PC-9 (cell line): ENCODE results near the gene ZBTB7C. TPM values are rescaled to one million over a fixed set of nuclear protein-coding genes. Genes with fewer than 3 reads are reported as not detected.
A peak's percentile ranks its signal among the peaks of the same experiment; 100 is the strongest.

Experiments
- BruUV-seq: library from RNA; stranded (reverse); fragments of 400-500 nt; replicated peaks from 2 replicates; lab custom pipeline; 2021; lab: Mats Ljungman, UMichigan
- CTCF ChIA-PET: fragments of 300-600 bp; sonication (Branson Sonifier 250); formaldehyde crosslinking; loops from one replicate; lab custom pipeline; 2022; ENCODE audit warnings: antibody characterized with exemption; lab: Charles Lee
- POLR2A ChIA-PET: fragments of 300-600 bp; sonication (Branson Sonifier 250); formaldehyde crosslinking; loops from one replicate; lab custom pipeline; 2022; ENCODE audit warnings: antibody characterized with exemption; ENCODE audit not compliant: unreplicated experiment; lab: Charles Lee
- DNase-seq, 2 experiments: peaks; one replicate each; pipeline versions ENCODE4 v3.0.0 to v3.0.0-alpha.2; 2015 to 2022; ENCODE audit warnings: mixed read lengths in 1 of 2
- H2AFZ ChIP-seq: fragments of 200-600 bp; sonication (generic); 2 replicates; pipeline ENCODE4 v1.8.1; 2017; ENCODE audit warnings: antibody characterized with exemption
- H3F3A ChIP-seq: fragments of 200-600 bp; sonication (generic); 2 replicates; pipeline ENCODE4 v1.8.1; 2017; ENCODE audit warnings: antibody characterized with exemption, mild to moderate bottlenecking, low read depth; ENCODE audit not compliant: insufficient read depth
- H3K27ac ChIP-seq: fragments of 200-600 bp; sonication (generic); 2 replicates; pipeline ENCODE4 v1.6.1; 2016; ENCODE audit warnings: mixed run types
- H3K27me3 ChIP-seq: fragments of 200-600 bp; sonication (generic); 2 replicates; pipeline ENCODE4 v1.6.1; 2016; ENCODE audit warnings: low read depth, mixed run types; ENCODE audit not compliant: insufficient read depth
- H3K36me3 ChIP-seq: fragments of 200-600 bp; sonication (generic); 2 replicates; pipeline ENCODE4 v1.6.1; 2016; ENCODE audit warnings: low read depth, mixed run types
- H3K4me1 ChIP-seq: fragments of 200-600 bp; sonication (generic); replicated peaks from 2 replicates; pipeline ENCODE4 v1.6.1; 2016; ENCODE audit warnings: mixed run types; ENCODE audit not compliant: insufficient read depth
- H3K4me2 ChIP-seq: fragments of 200-600 bp; sonication (generic); 2 replicates; pipeline ENCODE4 v1.6.1; 2017; ENCODE audit warnings: mixed run types
- H3K4me3 ChIP-seq: fragments of 200-600 bp; sonication (generic); 2 replicates; pipeline ENCODE4 v1.6.1; 2016; ENCODE audit warnings: mixed run types
- H3K79me2 ChIP-seq: fragments of 200-600 bp; sonication (generic); 2 replicates; pipeline ENCODE4 v1.6.1; 2017; ENCODE audit warnings: low read depth, mixed run types
- H3K9me2 ChIP-seq: fragments of 200-600 bp; sonication (generic); 2 replicates; pipeline ENCODE4 v1.8.1; 2017; ENCODE audit warnings: mild to moderate bottlenecking; ENCODE audit not compliant: insufficient read depth
- H3K9me3 ChIP-seq: fragments of 200-600 bp; sonication (generic); 2 replicates; pipeline ENCODE4 v1.8.1; 2016; ENCODE audit warnings: low read depth; ENCODE audit not compliant: insufficient read depth
- H4K20me1 ChIP-seq: fragments of 200-600 bp; sonication (generic); 2 replicates; pipeline ENCODE4 v1.8.1; 2017; ENCODE audit not compliant: insufficient read depth
- CTCF ChIP-seq: fragments of 200-600 bp; sonication (generic); conservative IDR thresholded peaks from 2 replicates; pipeline ENCODE4 v1.6.1; 2017; ENCODE audit warnings: mixed run types, antibody characterized with exemption, mild to moderate bottlenecking, moderate library complexity
- EZH2 ChIP-seq: fragments of 200-600 bp; sonication (generic); IDR thresholded peaks from 2 replicates; pipeline ENCODE4 v1.8.0; 2017; ENCODE audit warnings: antibody characterized with exemption, low read depth
- intact Hi-C: fragments of 100-400 bp; cut with micrococcal nuclease; formaldehyde crosslinking; loops from one replicate; pipeline ENCODE4 v1.10.0; 2022; ENCODE audit not compliant: unreplicated experiment
- total RNA-seq: library from RNA; stranded (reverse); gene quantifications from 2 replicates; pipeline ENCODE4 v1.2.3, GENCODE V29; 2021

ZBTB7C gene
- total RNA-seq, 1 experiment from 2014 or later, result not detected

GRCh38 chr18:48138660-48139430 is 270.3 kb downstream of the ZBTB7C start:
- Histone ChIP-seq H3K27ac (no peak overlapping the region), H3F3A (peaks cover 10% of the 10 kb centered on the region; the same call in 1 of the 2 replicates), H3K27me3 (no peaks in the 10 kb centered on the region; the same call in 1 of the 2 replicates), H3K4me1 (peaks cover 59% of the 10 kb centered on the region), H3K9me3 (no peaks in the 10 kb centered on the region), H3K9me2 (no peaks in the 10 kb centered on the region), H3K4me3 (no peak overlapping the region), H3K4me2 (peak overlapping the region; percentile 37), H2AFZ (no peak overlapping the region), H4K20me1 (no peaks in the 10 kb centered on the region), H3K36me3 (no peaks in the 10 kb centered on the region), H3K79me2 (no peaks in the 10 kb centered on the region)
- CTCF ChIA-PET, result no interaction called here
- TF ChIP-seq EZH2 (no peak), CTCF (no peak)
- POLR2A ChIA-PET, result no interaction called here
- no TSS peak for BruUV-seq
- DNase-seq, result no peak
- intact Hi-C loops, result no loop called here

GRCh38 chr18:48138210-48138609 is 271.0 kb downstream of the ZBTB7C start:
- H3K4me2 ChIP-seq, result no peak overlapping the region
- BruUV-seq, result no TSS peak
- no peak overlapping the region for H3K4me3 ChIP-seq
- H3F3A ChIP-seq, result peaks cover 14% of the 10 kb centered on the region
- no peaks in the 10 kb centered on the region; the same call in 1 of the 2 replicates for H3K27me3 ChIP-seq
- no peak overlapping the region for H2AFZ ChIP-seq
- no peaks in the 10 kb centered on the region for H3K79me2 ChIP-seq
- ChIA-PET POLR2A (no interaction called here), CTCF (no interaction called here)
- DNase-seq, result no peak
- H4K20me1 ChIP-seq, result no peaks in the 10 kb centered on the region
- no peaks in the 10 kb centered on the region for H3K9me2 ChIP-seq
- intact Hi-C loops, result no loop called here
- H3K36me3 ChIP-seq, result no peaks in the 10 kb centered on the region
- H3K27ac ChIP-seq, result no peak overlapping the region
- H3K4me1 ChIP-seq, result peaks cover 59% of the 10 kb centered on the region
- H3K9me3 ChIP-seq, result no peaks in the 10 kb centered on the region
- TF ChIP-seq CTCF (no peak), EZH2 (no peak)

DNA sequence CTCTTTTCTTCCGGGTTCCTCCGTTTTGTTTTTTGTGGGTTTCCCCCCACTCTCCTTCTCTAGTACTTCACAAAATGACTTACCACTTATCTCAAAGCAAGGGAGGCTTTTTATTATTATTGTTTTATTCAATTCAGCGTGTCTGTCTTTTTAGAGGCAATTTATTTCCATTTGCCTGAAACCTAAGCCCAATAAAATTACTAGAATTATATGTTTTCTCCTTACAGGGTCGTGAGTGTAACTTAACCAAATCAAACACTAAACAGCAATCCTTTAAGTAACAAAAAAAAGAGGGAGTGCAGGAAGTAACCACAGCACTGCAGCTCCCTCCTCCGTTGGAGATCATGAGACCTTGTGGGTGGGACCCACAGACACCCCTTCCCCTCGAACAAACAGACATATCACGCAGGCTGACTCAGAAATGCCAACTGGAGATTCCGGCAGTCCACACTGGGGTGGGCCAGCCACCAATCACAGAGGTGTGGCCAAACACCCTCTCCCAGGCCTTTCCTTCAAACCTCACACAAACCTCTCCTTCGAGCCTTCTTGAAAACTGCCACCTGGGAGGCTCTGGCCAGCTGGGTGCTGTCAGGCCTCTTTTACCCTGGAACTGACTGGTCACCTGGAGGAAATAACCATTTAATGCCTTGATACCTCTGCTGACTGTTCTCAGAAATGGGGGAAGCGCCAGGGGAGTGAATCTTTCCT is 271.7 kb downstream of the ZBTB7C start:
- ChIA-PET POLR2A (no interaction called here), CTCF (no interaction called here)
- no peaks in the 10 kb centered on the region for H3K36me3 ChIP-seq
- H3K9me2 ChIP-seq, result no peaks in the 10 kb centered on the region
- H3K4me2 ChIP-seq, result no peak overlapping the region
- no peak overlapping the region for H2AFZ ChIP-seq
- no TSS peak for BruUV-seq
- peaks cover 59% of the 10 kb centered on the region for H3K4me1 ChIP-seq
- H3F3A ChIP-seq, result peaks cover 21% of the 10 kb centered on the region
- no peak overlapping the region for H3K27ac ChIP-seq
- DNase-seq, result no peak
- H3K9me3 ChIP-seq, result no peaks in the 10 kb centered on the region
- no peaks in the 10 kb centered on the region; the same call in 1 of the 2 replicates for H3K27me3 ChIP-seq
- H4K20me1 ChIP-seq, result no peaks in the 10 kb centered on the region
- no peaks in the 10 kb centered on the region for H3K79me2 ChIP-seq
- intact Hi-C loops, result no loop called here
- TF ChIP-seq EZH2, result no peak
- TF ChIP-seq CTCF, result no peak
- H3K4me3 ChIP-seq, result no peak overlapping the region
